Right lobe of liver (tissue), 4 donors: Measurements from ENCODE around the gene ALS2CL.

Experiments used
- CTCF ChIP-seq, 4 donors: fragments of 200-600 bp in 3 of 4; fragments of 450-650 bp in 1 of 4; IDR thresholded peaks; one replicate each; pipeline versions ENCODE4 v1.5.1 to v1.8.0; 2016 to 2022; ENCODE audit warnings: antibody characterized with exemption in 4 of 4, mild to moderate bottlenecking in 2 of 4
- POLR2A ChIP-seq: fragments of 450-650 bp; IDR thresholded peaks from one replicate; pipeline ENCODE4 v1.6.1; 2017; ENCODE audit warnings: antibody characterized with exemption, mild to moderate bottlenecking
- donor health status: DM: no; HTN: no; CAD: no.
- donor health status: DM: no; HTN: no; CAD: no.
- donor health status: DM: no; HTN: yes; CAD: no.

GRCh38 chr3:46700772-46701171 is 7.3 kb upstream of the ALS2CL start:
- TF ChIP-seq CTCF (IDR thresholded peaks at IDR 0.05) = no peak
- TF ChIP-seq POLR2A = no peak
